HG03095 (cell line): Measurements from ENCODE around the gene XPO6.

Experiments
- ATAC-seq: cut with Tn5 transposase; IDR thresholded peaks from one replicate; pipeline ENCODE4 v1.9.1; 2021; ENCODE audit warnings: moderate library complexity; ENCODE audit not compliant: unreplicated experiment

Gene XPO6

DNA sequence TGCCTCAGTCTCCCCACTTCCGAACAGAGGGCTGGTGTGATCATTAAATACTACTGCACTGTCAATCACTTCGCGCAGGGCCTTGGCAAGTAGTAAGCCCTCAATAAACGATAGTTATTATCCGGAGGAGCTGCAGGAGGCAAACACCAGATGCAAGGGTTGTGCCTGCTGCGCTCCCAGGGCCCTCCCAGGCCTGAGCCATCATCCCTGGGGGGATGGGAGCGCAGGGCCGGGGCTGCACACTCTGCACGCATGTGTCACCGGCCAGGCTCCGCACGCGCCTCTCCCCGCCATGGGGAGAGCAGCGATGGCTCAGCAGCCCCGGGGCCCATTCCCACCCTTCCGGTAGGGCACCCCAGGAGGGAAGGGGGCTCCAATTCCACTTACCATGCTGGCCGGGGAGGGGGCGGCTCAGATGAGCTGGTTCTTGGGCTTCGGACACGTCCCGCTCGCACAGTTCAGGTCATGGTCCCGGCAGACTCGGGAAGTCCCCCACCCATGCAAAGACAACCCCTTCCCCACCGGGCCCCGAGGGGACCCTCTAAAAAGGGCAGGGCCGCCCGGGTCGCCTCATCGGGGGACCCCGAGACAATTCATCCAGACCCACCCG, 681 bp downstream of the XPO6 start:
- ATAC-seq = peak; percentile 45

DNA sequence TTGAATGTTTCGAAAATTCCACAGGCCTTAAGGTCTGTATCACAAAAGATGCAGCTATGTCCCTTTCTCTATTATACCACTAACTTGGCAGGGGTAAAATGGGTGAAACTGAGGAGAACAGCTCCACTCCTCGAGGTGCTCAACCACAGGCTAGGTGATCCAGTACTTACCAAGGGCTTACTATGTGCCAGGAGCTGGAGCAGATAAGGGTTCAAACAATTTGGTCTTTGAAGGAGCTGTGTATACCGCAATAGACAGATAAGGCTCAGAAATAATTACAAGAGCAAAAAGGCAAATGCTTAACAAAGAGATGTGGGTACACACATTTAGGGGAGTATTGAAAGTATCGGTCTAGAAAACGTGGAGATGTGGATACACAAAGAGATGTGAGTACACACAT, 1.5 kb downstream of the XPO6 start:
- no peak for ATAC-seq

DNA sequence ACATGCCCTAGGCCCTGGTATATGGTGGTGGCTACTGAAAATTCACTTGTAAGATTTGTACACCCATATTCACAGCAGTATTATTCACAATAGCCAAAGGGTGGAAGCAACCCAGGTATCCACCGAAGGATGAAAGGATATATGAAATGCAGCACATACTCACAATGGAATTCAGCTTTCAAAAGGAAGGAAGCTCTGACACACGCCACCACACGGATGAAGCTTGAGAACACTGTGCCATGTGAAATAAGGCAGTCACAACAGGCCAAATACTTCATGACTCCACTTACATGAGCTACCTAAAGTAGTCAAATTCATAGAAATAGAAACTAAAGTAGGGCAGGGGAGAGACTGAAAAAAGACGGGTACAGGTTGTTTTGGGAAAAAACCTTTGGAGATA, 2.9 kb downstream of the XPO6 start:
- no peak for ATAC-seq

DNA sequence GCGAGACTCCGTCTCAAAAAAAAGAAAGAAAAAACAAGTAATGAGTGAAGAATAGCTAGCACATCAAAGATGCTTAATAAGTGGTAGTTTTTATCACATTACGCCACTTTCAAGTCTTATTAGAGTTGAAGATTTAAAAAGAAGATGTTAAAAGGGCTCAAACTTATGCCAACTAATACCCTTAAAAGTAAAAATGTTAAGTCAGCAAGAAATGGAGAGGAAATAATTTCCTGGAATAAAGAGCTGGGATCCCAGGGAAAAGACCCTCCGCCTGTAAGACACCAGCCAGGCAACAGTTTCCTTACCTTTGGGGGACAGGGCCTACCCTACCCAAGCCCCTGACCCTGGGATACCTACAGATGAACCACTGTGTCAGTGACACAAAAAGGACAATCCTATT, 3.6 kb downstream of the XPO6 start:
- no peak for ATAC-seq

DNA sequence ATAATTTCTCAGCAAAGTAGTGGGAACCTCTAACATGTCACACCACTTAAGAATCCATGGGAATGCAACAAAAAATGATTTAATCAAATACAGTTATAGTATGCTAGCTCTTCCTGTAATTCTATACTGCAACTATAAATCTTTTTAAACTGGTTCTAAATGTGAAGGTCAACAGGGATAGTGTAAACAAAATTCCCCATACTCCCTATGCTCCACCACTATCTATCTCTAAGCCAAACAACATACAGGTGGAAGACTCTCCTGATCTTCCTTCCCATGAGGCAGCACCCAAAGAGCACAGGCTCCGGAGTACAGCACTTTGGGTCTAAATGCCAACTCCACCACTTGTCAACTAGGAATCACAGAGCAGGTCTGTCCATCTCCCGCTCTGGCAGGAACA, 4.4 kb downstream of the XPO6 start:
- no peak for ATAC-seq

DNA sequence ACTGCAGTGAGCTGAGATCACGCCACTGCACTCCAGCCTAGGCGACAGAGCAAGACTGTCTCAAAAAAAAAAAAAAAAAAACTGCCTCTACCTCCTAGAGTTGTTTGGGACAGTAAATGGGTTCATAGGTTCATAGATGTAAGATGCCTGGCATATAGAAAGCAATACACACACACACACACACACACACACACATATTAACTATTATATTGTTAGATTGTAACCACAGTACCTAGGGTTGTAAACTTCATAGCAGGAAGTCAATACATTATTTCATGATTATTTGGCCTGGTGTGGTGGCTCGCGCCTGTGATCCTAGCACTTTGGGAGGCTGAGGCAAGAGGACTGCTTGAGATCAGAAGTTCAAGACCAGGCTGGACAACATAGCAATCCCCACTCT, 5.8 kb downstream of the XPO6 start:
- no peak for ATAC-seq

DNA sequence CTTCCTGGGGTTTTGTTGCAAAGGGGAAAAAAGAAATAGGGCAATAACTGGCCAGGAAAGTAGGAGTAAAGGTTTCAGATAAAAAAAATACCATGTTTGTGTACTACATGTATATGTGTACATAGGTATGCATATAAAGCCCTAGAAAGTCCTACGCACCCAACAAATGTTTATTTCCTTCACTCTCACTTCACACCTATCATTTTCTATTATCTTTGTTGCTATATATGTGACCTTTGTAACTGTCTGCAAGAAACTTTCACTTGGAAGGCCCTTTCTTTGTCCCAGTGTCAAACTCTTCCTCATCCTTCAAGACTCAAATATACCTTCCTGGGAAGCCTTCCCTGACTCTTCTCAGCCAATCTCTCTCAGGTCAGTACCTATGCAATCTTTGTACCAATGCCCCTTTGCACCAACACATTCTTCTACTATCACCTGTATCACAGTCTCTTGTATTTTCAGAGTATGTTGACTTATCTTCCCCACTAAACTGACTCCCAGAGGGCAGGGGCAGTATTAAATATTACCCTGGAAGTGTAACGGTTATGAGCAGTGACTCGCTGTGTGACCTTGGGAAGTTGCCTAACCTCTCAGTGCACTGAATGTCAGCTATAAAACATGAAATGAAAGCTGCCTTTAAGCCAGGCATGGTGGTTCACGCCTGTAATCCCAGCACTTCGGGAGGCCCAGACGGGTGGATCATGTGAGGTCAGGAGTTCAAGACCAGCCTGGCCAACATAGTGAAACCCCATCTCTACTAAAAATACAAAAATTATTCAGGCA, 6.5 kb downstream of the XPO6 start:
- no peak for ATAC-seq

DNA sequence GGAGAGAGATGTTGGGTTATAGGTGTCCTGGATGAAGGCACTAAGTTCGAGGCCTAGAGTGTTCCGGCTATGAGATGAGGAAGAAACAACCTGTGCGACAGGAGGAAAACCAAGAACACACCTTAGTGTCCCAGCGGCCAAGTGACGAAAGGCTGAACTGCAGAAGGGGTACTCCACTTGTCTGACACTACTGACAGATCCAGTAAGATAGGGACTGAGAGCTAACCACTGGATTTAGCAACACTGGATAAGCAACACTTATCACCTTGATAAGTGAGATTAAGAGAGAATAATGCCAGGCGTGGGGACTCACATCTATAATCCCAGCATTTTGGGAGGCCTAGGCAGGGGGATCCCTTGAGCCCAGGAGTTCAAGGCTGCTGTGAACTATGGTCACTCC, 7.1 kb downstream of the XPO6 start:
- ATAC-seq = no peak

DNA sequence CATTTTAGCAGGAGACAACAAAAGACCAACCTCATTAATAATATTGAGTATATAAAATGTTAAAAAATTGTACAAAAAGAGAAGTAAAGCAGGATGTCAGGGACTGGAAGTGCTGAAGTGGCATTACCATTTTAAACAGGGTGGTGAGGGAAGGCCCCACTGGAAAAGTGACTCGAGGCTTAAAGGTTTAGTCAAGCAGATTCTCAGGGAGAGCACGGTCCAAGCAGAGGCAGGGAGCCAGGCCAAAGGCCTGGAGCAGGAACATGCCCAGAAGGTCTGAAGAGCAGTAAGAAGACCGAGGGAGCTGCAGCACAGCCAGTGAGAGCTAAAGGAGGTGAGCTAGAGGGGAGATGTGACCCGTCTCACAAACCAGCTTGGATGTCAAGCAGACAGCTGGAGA, 7.6 kb downstream of the XPO6 start:
- ATAC-seq = no peak

DNA sequence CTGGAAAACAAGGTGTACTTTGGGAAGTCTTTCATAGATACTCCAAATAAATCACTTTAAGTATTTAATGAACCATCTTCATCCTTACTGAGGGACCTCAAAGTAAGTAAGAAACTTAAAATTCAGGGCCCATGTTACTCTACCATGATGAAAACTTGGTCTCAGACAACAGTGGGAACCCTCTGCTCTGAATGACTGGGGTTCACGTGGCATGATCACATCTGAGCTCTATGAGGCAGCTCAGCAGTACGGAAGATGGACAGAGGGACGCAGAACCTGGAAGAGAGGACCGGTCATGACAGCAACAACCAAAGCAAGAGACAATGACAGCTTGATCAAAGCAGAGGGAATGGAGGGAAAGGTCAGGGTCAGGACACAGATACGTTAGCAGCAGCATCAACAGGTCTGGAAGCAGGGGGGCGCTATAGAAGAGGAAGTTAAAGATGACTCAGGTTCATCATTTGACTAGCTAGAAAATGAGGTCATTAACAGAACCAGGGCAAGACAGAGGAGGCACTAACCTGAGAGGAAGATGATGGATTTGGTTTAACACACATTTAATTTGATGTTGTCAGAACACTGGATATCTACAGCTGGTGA, 9.5 kb downstream of the XPO6 start:
- no peak for ATAC-seq

DNA sequence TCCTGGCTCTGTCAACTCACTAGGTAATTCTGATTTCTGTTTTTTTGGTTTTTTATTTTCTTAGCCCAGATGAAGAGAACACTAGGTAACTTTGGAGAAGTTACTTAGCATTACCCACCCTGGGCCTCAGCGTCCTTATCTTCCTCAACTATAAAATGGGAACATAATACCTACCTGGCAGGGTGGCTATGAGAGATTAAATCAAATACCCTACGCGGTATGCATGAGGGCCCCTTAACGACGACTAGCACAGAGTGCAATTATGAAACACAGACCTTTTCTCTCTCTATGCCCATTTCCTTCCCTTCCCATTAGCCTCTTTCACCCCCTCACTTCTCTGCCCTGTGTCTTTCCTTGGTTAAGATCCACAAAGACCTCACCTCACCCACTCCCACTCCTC, 11.1 kb downstream of the XPO6 start:
- no peak for ATAC-seq

DNA sequence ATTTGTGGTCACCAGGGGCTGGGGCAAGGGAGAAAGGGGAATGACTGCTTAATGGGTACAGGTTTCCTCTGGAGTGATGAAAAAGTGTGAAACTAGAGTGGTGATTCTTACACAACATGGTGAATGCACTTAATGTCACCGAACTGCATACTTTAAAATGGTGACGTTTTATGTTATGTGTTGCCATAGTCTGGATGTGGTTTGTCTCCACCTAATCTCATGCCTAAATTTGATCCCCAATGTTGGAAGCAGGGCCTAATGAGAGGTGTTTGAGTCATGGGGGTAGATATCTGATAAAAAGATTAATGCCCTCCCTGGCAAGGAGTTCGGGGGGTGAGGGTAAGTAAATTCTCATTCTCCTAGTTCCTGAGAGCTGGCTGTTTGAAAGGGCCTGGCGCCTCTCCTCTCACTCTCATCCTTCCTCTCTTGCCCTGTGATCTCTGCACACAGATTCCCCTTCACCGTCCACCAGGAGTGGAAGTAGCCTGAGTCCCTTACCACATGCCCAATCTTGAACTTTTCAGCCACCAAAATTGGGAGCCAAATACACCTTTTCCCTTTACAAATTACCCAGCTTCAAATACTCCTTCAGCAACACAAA, 15.3 kb downstream of the XPO6 start:
- ATAC-seq = no peak

DNA sequence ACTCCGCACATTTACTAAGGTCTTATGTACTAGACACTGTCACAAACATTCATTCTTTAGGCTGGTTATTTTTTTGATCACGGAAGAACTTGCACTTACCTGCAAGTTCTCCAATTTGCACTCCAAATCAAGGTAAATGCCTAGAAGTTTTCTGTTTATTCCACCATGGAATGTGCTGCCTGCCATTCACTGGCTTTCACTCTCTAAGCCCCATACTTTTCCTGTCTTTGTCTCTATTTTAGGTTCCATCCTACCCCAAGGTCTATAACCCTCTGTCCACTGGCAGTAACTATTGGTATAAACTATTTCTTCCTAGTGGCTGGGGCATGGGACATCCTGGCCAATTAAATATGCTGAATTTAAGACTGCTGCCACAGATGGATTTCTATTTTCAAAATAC, 15.9 kb downstream of the XPO6 start:
- no peak for ATAC-seq

DNA sequence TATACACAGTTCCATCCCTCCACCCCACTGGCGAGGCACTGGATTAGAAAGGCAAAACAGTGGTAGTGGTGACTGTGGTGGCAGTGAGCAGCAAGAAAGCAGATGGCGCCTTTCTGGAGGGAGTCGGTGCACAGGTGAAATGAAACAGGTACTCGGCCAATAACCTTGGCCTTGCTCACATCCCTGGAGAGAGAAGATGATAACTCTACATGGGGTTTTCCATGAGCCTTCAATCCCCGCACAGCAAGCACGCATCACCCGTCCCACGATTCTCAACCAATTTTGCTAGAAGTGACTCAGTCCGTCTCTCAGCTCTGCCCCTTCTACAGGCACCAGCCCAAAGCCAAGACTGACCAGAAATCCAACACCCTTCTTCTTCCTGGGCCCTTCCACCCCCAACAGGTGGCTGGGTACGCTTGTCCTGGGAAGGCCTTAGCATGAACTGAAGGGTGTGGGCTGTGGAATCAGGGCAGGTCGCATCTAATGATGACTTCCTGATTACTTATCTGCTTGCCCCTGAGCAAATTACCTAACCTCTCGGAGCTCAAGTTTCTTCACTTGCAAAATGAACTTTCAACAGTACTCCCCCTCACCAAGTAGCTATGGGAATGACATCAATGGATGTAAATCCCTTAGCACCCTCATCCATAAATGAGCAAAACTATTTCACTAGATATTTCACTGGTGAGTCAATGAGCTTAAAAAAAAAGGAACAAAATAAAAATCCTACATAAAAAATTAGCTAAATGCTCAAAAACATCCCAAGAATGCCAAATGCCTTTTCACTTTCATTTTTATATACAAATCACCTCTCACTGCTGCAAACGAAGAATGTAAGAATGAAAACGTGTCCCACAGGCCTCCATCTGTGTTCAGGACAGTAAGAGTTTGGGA, 18.0 kb downstream of the XPO6 start:
- peak; percentile 32 for ATAC-seq

DNA sequence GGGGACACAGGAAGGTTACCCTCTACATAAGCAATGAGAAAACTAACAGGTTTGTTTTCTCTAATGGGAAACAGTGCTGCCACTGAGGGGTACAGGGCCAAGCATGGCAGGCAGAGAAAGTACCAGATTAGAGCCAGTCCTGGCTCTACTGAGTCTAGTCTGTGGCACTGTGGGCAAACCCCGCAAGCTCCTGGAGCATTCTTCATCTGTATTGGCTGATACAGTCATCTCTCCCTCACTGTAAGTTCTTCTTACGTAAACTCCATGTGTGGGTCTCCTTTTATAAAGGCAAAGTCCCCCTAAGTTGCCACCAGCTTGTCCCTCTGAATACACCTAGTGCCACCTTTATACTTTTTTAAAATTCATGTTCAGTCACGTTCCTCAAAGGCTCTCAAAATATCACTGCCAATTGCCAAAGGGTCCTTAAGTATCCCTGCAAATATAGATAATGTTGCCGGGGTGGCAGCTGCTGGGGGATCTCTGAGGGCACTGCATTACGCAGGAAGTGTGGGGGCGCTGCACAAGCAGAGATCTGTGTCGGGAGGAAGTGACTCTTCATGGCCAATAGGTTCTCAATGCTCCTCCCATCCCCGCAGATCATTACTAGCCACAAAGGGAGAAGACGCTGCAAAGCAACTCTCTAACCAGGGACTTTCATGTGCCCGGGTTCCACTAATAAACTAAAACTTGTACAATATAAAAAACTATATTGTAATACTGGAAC, 18.8 kb downstream of the XPO6 start:
- peak; percentile 45 for ATAC-seq

DNA sequence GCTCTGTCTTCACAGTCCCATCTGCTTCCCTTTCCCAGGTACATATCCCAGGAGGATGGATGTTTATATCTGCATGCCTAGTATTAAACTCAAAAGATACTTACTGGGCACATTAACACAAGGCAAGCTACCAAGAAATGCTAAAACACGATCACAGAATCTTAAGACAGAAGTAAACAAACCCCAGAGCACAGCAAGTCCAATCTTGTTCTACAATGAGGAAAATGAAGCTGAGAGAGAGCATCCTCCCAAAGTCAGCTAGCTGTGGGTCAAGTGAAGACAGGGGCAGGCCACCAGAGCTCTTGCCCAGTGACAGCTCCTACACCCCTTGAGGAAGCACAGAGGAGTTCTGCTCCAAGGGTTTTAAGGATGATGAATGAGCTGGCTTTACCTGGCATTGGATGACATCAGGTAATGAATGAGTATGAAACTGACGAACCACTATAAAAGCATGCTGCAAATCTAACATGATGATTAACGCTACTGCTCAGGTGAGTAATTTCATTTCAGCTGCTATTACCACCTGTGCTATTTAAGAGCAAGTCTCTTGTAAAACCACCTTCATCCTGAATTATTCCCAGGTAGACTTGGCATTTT, 20.3 kb downstream of the XPO6 start:
- ATAC-seq = no peak

DNA sequence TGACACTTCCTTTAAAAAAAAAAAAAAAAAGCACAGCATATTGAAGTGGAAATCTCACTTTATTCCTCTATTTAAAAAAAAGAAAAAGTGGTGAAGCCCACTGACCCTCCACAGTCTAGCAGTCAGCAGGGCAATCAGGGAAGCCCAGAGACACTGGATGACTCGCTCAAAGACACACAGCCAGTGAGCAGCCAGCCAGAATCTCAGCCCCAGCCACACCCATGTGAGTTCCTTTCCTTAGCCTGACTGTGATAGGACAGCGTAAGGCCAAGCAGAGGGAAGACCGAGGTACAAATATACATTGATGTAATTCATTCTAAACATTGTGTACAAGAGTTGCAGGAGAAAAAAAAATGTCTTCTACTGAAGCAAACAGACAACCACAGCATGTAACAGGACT, 22.5 kb downstream of the XPO6 start:
- no peak for ATAC-seq

DNA sequence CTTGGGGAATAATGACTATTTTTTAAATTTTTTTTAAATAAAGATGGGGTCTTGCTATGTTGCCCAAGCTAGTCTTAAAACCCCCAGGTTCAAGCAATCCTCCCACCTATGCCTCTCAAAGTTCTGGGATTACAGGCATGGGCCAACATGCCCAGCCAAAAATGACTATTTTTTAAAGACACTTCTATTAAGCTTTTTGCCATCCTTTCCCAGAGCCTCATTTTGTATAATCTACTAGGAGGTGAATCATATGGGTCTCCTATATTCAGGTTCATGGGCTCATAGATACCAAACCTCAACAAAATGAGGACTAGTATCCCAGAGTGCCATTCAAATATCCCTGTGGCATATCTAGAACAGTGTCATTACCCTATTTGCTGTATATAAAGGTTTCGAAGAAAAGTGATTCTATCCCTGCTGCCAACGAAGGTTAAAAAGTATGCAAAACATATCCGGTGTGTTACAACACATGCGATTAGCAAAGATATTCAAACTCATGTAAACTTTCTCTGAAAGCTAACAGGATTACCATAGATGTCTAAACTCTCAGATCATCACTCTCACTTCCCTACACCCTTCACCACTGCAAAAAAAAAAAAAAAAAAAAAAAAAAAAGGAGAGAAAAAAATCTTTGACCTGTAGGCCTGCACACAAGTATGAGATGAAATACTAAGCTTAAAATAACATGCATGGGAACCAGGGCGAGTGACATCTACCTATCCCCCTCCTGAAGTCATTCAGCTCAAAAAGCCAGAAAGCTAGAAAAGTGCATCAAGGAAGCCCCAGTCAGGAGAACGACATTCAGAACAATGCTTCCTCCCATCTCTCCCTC, 23.5 kb downstream of the XPO6 start:
- peak; percentile 66 for ATAC-seq

DNA sequence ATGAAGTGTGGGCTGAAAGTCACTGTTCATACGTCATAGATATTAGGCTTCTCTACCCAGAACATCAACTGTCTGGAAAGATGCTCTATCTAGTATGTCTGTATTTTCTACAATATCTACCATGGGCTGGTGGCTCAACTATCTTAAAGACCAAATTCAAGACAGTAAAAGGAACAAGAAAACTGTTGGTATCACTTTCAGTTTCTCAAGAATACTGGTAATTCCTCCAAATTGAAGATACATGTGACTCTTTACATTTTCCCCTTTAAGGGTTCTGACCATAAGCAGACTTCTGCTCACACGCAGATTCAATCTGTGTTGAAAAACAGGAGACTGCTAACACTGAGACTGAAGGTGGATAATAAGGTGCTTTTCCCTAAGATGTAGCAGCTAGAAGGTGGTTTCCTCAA, 24.2 kb downstream of the XPO6 start:
- peak; percentile 50 for ATAC-seq
